ENCODE measurements around the gene PIGV.
"Not testable (repeated sequence)": the region's sequence is repeated elsewhere in the genome, so short reads cannot be mapped to it uniquely, and the experiment has no call there.

Gene PIGV

DNA sequence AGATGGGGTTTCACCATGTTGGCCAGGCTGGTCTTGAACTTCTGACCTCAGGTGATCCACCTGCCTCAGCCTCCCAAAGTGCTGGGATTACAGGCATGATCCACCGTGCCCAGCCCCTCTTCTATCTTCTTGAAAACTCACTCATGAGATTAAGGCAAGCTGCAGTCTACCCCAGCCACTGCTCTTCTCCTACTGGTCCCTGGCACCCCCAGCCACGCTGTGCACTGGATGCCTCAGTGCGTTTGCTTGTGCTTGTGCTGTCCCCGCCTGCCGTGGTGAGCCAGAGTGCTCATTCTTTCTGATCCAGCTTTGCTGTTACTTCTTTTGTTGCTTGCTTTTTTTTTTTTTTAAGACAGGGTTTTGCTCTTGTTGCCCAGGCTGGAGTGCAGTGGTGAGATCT lies 49.9 kb downstream of the PIGV start:
- not testable (repeated sequence) for DNase-seq

DNA sequence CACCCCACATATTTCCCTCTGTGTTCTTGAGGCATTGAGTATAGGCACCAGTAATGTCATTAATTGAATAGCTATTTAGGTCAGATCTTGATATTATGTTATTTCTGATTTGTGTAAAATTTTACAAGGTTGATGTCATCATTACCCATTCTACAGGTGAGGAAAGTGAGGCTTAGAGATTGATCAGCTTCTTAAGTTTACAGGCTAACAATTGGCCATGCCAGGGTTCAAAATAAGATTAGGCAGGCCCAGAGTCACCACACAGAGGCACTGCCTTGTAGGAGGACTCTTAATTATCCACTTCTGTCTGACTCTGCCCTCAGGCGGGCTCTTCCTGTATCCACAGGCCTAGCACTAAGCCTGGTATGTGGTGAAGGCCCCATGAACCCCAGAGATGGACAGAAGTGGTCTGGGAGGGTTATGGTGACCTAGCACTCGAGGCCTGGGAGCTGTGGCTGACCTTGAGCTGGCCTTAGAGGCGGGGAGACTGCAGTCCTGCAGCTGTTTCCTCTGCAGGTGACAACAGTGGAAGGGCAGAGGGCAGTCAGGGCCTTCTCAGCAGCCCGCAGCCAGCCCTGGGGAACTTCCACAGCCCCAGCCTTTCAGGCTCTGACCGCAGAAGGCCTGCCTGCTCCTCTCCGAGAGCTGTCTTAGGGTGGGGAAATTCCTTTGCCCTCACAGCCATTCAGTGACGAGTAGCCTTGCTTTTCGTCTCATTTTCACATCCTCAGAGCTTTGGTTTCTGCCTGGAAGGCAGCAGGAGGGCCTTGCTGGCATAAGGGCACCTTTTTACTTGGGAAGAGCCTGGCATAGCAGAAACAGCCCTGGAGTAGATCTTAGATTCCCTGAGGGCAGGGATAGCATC lies 51.0 kb downstream of the PIGV start:
- no peak for DNase-seq

DNA sequence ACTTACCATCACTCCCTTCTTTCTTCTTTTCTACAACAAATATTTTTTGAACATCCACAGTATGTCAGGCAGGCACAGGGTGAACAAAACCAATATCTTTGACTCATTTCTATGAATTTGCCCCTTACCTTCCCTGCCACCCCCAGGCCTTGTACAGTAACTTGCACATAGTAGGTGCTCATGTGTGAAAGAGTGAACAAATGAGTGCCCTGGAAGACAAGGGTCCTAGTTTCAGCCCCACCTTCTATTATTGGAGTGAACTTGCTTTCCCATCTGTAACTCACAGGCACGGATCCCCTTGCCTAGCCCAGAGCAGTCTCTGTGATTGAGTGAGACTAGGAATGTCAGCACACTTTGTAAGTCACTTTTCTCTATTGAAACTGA lies 51.6 kb downstream of the PIGV start:
- no peak for DNase-seq

DNA sequence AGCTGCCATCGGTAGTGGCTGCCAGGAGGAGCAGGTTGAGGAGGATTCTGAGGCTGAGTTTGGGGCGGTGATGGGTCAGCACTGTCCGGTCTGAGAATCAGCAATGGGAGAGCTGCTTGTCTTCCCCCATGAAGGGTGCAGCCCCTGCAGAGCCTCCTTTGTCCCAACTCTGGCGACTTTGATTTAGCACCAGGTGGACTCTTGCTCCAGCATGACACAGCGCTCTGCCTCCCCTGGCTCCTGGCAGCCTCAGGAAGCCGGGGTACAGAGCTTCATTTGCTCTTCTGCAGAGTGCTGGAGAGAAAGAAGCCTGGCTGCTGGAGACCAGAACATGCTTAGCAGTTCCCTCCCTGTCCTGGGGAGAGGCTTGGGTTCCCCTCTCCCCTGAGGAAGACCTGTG lies 52.0 kb downstream of the PIGV start:
- DNase-seq = no peak

DNA sequence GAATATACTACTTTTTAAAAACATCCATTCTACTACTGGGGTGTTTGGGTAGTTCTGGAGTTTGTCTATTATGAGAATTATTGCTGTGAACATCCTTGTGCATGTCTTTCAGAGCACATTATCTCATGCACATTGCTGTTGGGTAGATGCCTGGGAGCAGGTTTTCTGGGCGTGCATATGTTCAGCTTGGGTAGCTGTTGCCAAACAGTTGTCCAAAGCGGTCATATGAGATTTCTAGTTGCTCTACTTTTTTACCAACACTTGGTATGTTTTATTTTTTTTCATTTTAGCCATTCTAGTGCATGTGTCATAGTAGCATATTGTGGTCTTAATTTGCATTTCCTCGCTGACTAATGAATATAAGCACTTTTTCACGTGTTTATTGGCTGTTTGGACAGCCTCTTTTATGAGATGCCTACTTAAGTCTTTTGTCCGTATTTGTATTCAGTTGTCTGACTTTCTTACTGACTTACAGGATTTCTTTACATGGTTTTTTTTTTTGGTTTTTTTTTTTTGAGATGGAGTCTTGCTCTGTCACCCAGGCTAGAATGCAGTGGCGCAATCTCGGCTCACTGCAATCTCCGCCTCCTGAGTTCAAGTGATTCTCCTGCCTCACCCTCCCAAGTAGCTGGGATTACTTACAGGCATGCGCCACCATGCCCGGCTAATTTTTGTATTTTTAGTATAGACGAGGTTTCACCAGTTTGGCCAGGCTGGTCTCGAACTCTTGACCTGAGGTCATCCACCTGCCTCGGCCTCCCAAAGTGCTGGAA lies 56.9 kb downstream of the PIGV start:
- no peak for DNase-seq

DNA sequence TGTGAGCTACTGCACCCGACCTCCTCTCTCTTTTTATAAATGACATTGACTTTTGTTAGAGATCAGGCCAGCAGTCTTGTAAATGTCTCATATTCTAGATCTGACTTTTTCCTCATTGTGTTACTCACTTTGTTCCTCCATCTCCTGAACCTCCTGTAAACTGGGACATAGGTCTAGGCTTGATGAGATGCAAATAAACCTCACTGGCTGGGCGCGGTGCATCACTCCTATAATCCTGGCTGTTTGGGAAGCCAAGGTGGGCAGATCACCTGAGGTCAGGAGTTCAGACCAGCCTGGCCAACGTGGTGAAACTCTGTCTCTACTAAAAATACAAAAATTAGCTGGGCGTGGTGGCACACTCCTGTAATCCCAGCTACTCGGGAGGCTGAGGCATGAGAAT lies 60.1 kb downstream of the PIGV start:
- DNase-seq = not testable (repeated sequence)
